Measurements from ENCODE around the gene VPS37D.
"Not testable (repeated sequence)": the region's sequence is repeated elsewhere in the genome, so short reads cannot be mapped to it uniquely, and the experiment has no call there.

Gene VPS37D

DNA sequence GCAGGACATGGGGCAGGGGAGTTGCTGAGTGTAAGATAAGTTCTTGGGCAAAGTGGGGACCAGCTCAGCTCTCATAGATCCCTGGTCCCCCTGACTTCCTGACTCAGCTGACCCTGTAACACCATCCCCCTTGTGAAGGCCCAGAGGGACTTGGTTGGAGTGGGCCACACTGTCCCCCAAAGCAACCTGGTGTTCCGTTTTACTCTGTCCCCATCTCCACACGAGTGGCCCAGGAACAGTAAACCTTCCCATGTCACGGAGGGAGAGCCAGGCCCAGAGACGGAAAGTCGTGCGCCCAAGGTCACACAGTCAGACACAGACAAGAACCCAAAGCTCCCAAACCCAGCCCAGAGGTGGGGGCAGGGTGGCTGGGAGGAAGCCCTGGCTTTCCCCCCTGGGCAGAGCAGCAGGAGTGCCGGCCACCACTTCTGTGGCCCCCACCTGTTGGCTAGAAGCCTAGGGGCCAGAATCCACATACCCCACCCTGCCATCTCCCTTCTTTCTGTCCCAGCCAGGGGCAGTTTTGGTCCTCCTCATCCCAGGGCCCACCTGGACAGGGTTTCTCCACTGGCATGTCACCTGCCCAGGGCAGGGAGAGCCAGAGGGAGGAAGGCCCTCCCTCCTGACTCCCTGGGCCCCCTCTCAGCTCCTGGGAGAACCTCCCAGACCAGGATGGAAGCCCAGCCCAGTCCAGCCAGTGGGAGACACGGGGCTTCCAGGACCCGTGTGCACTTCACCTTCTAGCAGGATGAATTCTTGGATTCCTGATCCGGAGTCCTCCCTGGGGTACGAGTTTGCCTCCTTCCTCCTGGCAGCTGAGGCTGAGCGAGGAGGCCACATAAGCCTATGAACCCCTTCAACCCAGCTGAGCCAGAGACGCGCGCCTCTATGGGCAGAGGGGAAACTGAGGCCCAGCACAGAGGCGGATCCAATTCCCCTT is 20.6 kb upstream of the VPS37D start:
- DNase-seq (ENCODE audit: low spot score), result no peak

DNA sequence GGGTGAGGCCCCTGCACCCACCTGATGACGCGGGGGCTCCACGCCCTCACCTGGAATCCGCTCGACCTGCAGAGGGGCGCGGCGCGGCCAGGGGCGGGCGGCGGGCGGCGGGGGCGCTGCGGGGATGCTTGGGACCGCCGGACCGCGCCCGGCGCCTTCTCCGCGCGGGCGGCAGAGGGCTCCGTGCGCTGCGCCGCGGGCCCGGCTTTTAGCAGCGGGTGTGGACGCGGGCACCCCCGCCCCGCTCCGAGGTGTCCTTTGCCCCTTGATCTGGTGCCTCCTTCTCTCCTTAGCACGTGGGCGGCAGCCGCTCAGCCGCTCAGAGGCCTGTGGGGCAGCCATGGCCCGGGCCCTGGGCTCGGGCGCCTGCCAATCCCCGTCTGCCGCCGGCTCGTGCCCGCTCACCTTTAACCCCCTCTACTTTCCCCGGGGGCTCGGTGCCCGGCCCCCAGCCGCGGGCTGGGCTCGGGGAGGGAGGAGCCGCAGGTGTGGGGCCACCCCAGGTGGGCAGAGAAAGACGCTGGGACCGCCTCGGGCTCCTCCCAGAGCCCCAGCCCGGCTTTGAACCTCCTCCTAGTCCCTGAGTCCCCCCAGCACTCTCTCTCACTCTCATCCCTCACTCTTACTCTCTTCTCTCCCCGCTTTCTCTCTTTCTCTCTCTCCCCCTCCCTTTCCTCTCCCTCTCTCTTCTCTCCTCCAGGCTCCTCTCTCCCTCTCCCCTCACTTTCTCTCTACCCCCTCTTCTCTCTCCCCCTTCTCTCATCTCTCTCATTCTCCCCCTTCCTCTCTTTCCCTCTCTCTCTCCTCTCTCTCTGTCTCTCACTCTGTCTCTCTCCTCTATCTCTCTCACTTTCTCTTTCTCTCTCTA is 19.7 kb upstream of the VPS37D start:
- no peak for DNase-seq (ENCODE audit: low spot score)

DNA sequence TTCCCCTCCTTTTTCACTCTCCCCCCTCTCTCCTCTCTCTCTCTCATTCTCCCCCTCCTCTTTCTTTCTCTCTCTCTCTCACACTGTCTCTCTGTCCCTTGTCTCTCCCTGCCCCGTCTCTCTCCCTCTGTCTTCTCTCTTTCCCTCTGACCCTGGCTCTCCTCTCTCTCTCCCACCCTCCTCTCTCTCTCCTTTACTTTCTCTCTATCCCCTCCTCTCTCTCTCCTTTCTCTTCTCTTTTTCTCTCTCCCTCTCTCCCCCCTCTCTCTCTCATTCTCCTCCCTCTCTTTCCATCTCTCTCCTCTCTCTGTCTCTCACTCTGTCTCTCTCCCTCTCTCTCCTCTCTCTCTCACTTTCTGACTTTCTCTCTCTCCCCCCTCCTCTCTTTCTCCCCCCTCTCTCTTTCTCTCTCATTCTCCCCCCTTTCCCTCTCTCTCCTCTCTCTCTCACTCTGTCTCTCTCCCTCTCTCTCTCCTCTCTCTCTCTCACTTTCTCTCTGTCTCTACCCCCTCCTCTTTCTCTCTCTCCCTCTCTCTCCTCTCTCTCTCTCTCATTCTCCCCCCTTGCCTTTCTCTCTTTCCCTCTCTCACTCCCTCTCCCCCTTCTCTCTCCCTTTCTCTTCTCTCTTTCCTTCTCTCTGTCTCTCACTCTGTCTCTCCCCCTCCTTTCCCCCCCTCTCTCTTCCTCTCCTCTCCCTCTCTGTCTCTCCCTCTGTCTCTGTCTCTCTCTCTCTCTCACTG is 18.9 kb upstream of the VPS37D start:
- no peak for DNase-seq (ENCODE audit: low spot score)

DNA sequence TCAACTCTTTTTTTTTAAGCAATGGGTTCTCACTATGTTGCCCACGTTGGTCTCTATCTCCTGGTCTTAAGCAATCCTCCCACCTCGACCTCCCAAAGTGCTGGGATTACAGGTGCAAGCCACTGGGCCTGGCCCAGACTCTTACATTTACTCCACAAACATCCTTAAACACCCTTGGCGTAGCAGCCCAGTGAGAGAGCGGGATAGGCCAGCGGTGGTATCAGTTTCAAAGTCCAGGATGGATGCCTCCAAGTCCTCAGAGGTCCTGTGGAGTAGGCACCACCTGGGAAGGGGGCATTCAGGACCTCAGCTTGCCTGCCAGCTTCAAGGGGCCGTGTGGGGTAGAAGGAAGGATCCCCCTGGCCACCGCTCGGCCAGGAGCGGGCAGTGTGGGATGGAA is 18.1 kb upstream of the VPS37D start:
- DNase-seq (ENCODE audit: low spot score), result no peak

DNA sequence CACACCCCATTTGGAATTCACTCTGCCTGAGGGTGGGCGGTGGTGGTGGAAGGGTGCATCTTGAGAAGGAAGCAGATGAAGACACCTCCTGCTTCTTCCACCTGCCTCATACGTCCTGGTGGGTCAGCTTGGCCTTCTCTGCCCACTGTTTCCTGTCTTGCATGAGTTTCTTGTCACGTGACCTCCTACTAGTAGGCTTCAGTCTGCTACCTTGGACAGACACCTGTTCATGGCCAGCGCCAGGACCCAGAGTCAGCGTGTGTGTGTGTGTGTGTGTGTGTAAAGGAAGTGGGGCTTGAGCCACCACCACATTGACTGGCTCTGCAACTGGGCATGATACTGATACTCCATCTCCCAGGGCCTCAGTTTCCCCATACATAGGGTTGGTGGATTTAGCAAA is 17.1 kb upstream of the VPS37D start:
- no peak for DNase-seq (ENCODE audit: low spot score)

DNA sequence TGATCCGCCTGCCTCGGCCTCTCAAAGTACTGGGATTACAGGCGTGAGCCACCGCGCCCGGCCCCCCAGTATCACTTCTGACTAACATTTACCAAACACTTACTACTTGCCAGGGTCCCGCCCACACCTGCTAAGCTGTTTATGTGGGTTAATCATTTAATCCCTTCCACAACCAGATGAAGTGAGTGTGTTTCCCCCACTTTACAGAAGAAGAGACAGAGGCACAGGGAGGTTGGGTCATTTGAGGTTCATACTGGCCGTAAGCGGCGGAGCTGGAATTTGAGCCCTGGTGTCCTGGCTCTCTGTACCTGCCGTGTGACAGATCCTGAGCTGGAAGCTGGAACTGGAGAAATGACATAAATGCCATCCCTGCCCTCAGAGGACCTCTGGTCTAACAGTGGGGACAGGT is 15.1 kb upstream of the VPS37D start:
- no peak for DNase-seq (ENCODE audit: low spot score)

DNA sequence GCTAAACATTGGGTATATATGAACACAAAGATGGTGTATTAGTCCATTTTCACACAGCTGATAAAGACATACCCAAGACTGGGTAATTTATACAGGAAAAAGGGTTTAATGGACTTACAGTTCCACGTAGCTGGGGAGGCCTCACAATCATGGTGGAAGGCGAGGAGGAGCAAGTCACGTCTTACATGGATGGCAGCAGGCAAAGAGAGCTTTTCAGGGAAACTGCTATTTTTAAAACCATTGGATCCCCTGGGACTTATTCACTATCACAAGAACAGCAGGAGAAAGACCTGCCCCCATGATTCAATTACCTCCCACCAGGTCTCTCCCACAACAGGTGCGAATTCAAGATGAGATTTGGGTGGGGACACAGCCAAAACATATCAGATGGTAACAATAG is 12.3 kb upstream of the VPS37D start:
- not testable (repeated sequence) for DNase-seq (ENCODE audit: low spot score)

DNA sequence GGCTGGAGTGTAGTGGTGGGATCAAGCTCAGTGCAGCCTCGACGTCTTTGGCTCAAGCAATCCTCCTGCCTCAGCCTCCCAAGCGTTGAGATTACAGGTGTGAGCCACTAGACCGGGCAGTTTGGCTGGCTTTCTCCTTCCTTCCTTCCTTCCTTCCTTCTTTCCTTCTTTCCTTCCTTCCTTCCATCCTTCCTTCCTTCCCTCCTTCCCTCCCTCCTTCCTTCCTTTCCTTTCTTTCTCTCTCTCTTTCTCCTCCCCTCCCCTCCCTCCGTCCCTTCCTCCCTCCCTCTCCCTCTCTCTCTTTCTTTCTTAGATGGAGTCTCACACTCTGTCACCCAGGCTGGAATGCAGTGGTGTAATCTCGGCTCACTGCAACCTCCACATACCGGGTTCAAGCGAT is 7.6 kb upstream of the VPS37D start:
- DNase-seq (ENCODE audit: low spot score), result no peak

DNA sequence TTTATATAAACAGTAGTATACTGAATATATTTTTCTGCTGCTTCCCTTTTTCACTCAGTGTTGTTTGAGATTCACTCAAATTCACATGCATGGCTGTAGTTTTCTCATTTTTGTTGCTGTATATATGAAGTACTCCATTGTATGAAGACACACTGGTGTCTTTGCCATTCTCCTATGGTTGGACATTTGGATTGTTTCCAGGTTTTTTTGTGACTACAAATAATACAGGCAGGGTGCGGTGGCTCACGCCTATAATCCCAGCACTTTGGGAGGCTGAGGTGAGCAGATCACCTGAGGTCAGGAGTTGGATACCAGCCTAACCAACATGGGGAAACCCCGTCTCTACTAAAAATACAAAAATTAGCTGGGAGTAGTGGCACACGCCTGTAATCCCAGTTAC is 7.0 kb upstream of the VPS37D start:
- DNase-seq (ENCODE audit: low spot score), result not testable (repeated sequence)

DNA sequence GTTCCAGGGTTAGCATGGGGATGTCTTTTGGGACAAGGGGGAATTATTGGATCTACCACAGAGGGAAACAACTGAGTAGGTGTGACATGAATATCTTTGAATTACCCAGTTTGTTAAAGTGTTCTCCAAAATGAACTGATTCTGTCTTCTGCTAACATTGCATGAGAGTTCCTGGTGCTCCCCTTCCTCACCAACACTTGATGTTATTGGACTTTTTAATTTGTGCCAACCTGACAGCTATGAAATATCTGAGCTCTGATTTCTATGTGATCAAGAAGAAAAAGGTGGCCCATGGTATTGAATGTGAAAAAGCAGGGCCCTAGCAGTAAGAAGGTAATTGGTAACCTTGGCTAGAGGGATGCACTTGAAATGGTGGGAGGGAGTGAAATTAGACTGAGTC is 4.6 kb upstream of the VPS37D start:
- no peak for DNase-seq (ENCODE audit: low spot score)

DNA sequence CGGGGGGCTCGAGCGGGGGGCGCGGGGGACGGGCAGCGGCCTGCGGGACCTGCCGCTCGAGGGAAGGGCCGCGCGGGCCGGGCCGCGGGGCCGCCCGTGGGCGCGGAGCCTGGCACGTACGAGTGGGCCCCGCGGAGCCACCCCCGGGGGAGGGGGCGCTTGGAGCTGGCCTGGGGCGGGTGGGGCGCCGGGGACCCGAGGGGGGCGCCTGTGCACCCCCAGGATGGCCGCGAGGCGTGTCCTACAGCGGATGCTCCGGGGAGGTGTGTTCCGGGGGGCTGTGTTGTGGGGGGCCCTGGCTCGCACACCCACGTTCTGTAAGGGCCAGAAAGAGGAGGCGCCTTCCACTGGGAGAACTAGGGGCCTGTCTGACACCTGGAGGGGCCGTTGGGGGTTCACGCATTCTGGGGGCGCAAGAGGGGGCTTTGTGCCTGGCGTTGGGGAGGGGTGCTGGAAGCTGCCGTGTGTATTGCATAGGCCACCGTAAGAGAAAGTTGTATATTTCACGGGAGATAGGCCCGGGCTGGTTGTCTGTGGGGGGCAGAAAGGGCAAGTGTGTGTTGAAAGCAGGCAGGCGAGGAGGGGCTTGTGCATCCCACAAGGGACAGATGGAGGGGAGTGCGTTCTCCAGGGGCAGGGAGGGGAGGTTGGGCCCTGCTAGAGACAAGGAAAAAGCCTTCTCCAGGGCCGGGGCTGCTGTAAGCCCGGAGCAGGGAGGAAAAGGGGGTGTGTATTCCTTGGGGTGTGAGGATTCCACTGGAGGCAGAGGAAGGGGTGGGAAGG is 663 bp downstream of the VPS37D start:
- DNase-seq (ENCODE audit: low spot score), result no peak

DNA sequence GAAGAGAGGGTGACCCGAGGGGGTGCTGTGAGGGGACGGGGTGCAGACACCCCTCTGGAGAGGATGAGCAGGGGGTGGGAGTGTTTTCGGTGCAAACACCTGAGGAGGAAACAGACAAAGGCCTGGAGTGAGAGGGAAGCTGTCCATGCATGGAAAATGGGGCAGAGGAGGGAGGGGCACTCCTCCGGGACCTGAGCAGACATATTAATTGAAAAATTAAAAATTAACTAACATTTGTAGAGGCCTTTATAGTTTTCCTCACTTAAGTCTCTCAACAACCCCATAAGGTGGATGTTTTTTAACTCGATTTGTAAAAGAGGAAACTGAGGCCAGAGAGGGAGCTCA is 1.2 kb downstream of the VPS37D start:
- no peak for DNase-seq (ENCODE audit: low spot score)

DNA sequence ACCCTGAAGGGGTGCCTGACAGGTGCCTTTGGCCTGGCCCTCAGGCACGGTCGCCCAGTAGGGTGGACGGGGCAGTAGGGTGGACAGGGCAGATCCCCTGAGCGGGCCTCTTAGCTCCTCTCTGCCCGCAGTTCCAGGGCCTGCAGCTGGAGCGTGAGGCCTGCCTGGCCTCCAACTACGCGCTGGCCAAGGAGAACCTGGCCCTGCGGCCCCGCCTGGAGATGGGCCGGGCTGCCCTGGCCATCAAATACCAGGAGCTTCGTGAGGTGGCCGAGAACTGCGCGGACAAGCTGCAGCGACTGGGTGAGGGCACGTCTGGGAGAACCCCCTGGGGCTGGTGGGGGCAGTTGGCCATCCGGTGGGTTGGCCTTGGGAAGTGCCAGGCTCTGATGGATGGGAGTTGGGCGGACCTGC is 1.7 kb downstream of the VPS37D start:
- no peak for DNase-seq (ENCODE audit: low spot score)

DNA sequence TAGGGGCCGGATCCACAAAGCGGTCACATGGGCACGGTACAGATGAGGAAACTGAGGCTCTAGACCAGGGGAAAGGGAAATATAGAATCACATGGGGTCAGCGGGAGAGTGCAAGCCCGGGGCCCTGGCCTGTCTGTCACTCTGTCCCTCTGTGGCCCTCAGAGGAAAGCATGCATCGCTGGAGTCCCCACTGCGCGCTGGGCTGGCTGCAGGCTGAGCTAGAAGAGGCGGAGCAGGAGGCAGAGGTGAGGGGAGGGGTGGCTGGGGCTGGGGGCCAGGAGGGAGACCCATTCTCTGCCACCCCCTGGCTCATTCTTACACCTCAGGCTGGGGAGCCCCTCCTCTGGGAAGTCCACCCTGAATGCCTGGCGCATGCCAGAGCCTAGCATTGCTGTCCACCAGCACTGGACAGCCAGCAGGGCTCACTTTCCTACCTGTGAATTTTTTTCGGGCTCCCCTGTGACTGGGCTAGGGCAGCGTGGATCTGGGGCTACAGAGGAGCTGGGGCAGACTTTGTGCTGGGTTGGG is 2.3 kb downstream of the VPS37D start:
- no peak for DNase-seq (ENCODE audit: low spot score)

DNA sequence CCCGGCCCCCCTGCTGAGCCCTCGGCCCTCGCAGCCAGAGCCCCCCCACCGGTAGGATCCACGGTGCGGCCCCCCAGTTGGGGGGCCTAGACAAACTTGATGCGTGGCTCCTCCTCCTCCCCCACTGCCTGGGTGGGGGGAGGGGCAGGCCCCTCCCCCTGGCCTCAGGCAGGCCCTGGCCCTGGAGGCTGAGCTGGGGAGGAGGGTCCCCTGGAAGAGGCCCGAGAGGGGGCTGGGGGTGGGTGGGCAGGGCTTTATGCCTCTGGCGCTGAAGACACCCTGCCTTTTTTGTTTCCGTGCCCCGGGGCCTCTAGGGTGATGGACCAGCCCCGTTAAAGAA is 3.7 kb downstream of the VPS37D start:
- DNase-seq (ENCODE audit: low spot score), result no peak

DNA sequence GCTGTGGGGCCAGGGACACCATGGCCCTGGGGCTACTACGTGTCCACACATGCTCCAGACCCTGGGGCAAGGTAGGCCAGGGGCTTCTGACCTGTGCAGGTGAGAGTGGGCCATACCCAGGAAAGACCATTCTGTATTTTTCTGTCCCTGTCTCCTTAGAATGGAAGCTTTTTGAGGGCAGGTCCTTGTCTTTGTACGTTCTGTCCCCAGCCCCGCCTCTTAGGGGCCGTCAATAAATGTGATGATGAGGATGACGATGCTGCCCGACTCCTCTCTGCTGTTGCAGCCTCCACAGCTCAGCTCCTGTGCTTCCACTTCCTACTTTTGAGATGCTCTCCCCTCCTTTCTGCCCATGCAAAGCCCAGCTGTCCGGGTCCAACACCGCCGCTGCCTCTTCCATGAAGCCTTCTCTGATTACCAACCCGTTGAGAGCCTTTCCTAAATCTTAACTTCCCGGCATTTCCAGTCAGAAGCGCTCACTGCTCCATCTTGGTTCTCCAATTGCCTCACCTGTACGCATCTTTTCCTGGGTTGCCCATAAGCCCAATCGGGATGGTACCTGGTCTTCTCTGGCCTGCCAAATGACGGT is 4.3 kb downstream of the VPS37D start:
- no peak for DNase-seq (ENCODE audit: low spot score)

DNA sequence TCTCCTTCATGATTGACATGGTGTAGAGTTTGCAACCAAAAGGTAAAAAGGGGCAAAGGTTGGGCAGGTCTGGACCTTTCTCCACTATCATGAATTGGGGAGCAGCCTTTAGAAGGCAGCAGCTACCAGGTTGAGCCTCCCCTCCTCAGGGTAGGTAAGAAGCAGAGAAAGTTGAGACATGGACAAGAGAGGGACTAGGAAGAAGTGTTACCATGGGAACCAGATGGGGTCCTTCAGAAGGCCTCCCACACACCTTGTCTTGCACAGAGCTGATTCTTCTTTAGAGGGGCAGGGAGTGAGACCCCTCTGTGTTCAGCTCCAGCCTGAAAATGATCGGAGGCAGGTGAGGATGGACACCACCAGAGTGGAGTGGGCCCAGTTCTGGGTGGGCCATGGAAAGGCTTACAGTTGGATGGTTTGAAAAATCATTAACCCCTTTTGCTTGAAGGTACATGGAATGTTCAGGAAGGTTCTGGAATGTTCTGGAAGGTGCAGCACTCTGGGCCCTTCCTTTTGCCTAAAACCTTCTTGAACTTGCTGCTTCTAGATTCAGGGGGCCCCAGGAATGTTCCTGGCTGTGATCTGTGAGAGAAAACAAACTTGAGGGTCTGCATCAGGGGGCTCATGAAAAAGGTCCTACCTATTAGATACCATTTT is 7.0 kb downstream of the VPS37D start:
- DNase-seq (ENCODE audit: low spot score), result no peak

DNA sequence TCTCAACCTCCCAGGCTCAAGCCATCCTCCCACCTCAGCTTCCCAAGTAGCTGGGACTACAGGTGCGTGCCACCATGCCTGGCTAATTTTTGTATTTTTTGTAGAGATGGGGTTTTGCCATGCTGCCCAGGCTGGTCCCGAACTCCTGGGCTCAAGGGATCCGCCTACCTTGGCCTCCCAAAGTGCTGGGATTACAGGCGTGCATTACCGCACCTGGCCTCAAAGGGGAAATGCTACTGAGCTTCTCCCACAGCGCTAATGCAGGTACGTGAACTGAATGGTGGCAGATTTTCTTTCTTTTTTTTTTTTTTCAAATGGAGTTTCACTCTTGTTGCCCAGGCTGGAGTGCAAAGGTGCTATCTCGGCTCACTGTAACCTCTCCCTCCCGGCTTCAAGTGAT is 8.4 kb downstream of the VPS37D start:
- not testable (repeated sequence) for DNase-seq (ENCODE audit: low spot score)

DNA sequence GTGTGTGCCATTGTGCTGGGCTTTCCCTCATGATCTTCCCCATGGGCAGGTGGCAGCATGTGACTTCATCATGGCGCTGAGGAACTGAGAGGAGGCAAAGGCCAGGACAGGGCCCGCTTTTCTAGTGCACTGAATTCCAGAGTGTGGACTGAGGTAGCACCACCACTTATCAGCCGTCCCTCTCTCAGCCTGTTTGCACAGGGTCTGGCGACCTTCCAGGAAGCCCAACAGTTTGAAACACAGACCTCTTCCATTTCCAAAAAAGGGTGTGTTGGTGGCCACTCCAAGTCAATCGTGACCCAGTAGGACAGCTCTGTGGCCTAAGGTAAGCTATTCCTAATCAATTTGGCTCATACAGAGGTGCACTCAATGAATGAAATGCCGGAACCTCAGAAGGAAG is 11.2 kb downstream of the VPS37D start:
- no peak for DNase-seq (ENCODE audit: low spot score)

DNA sequence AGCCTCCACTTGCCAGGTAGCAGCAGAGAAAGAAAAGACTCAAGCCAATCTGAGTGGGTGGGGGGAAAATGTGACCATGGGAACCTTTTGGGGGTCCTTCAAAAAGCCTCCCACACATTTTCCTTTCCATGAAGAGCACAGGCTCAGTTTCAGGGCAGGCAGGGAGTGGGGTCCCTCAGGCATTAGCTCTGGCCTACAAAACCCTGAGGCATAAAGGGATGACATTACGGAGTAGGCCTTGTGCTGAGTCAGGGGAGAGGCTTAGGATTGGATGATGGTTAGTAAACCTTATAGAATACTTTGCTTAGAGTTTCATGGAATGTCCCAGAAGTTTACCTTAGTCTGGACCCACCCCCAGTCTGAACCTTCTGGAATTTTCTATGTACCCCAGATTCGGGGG is 12.1 kb downstream of the VPS37D start:
- no peak for DNase-seq (ENCODE audit: low spot score)

DNA sequence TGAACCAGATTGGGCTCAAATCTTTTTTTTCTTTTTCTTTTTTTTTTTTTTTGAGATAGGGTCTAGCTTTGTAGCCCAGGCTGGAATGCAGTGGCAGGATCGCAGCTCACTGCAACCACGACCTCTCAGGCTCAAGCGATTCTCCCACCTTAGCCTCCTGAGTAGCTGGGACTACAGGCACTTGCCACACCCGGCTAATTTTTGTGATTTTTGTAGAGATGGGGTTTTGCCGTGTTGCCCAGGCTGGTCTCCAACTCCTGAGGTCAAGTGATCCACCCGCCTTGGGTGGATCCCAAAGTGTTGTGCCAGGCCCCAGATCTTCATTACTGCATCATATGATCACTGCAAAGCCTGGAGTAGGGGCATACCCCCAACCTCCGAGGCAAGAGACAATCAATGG is 12.9 kb downstream of the VPS37D start:
- no peak for DNase-seq (ENCODE audit: low spot score)
